ENCODE results near the gene GPATCH3. TPM values are rescaled to one million over a fixed set of nuclear protein-coding genes. Genes with fewer than 3 reads are reported as not detected.
"Not testable (repeated sequence)": the region's sequence is repeated elsewhere in the genome, so short reads cannot be mapped to it uniquely, and the experiment has no call there.

Gene GPATCH3
- total RNA-seq, 4 donors from 2014 or later: 8.6 to 12.5 (median 11.6) TPM

DNA sequence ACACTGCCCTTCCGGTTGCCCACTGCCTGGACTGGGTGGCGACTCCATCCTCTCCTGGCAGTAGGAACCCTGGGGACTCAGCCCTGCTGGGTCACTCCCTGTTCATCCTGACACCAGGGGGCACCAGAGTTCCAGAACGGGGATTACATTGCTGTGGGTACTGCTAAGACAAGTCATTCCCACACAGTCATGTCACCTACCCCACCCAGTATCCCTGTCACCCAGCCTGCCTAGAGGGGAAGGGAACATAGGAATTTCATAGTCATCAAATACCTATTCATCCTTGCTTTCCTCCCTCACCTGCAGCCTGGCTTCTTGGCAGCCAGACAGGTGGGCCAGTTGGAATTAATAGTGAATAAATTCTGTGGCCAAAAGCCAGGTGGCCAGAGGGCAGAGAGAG is 47.1 kb downstream of the GPATCH3 start:
- H3K27ac ChIP-seq: no peak overlapping the region
- H3K27me3 ChIP-seq: no peaks in the 10 kb centered on the region
- peak; percentile 74 to 80 for DNase-seq
- TF ChIP-seq POLR2A (IDR thresholded peaks at IDR 0.05): no peak
- TF ChIP-seq, protein P1, sequence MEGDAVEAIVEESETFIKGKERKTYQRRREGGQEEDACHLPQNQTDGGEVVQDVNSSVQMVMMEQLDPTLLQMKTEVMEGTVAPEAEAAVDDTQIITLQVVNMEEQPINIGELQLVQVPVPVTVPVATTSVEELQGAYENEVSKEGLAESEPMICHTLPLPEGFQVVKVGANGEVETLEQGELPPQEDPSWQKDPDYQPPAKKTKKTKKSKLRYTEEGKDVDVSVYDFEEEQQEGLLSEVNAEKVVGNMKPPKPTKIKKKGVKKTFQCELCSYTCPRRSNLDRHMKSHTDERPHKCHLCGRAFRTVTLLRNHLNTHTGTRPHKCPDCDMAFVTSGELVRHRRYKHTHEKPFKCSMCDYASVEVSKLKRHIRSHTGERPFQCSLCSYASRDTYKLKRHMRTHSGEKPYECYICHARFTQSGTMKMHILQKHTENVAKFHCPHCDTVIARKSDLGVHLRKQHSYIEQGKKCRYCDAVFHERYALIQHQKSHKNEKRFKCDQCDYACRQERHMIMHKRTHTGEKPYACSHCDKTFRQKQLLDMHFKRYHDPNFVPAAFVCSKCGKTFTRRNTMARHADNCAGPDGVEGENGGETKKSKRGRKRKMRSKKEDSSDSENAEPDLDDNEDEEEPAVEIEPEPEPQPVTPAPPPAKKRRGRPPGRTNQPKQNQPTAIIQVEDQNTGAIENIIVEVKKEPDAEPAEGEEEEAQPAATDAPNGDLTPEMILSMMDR (IDR thresholded peaks at IDR 0.05): peak; percentile 33 to 76 (median 60)
- H3K4me1 ChIP-seq: peaks cover 0 to 15% of the 10 kb centered on the region in 2 donors
- WGBS, 2 donors: 44 to 60% methylated on average over 1 to 3 of the region's 3 CpGs
- H3K9me3 ChIP-seq: no peaks in the 10 kb centered on the region
- H3K36me3 ChIP-seq: peaks cover 66 to 74% of the 10 kb centered on the region in 2 donors
- intact Hi-C loops (cut with DNase I): no loop called here
- H3K4me3 ChIP-seq (replicated peaks in 1 of 3): no peak overlapping the region

DNA sequence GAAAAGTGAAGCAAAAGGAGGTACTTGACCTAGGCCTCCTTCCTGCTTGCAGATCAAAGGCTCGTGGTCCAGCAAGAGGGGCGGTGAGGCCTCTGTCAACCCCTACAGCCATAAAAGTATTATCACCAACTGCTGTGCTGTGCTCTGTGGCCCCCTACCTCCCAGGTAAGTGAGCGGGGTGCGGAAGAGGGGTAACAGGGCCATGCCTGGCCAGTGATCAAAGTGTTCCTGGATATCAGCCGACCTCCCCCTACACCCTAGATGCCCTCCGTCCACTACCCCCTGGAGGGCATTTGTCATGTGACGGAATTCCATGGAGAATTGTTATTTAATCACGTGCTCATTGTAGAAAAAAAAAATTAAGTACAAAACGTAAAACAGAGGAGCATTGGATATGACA is 47.6 kb downstream of the GPATCH3 start:
- Histone ChIP-seq H3K27ac (no peak overlapping the region), H3K4me1 (peaks cover 0 to 15% of the 10 kb centered on the region in 2 donors), H3K27me3 (no peaks in the 10 kb centered on the region), H3K4me3 (replicated peaks in 1 of 3) (no peak overlapping the region), H3K36me3 (peaks cover 66 to 78% of the 10 kb centered on the region in 2 donors), H3K9me3 (no peaks in the 10 kb centered on the region)
- TF ChIP-seq POLR2A (IDR thresholded peaks at IDR 0.05): no peak
- TF ChIP-seq, protein P1 (IDR thresholded peaks at IDR 0.05): no peak
- 80 to 82% methylated on average over 9 of the region's 9 CpGs for WGBS, 2 donors
- intact Hi-C loops (cut with DNase I): no loop called here
- DNase-seq: no peak

DNA sequence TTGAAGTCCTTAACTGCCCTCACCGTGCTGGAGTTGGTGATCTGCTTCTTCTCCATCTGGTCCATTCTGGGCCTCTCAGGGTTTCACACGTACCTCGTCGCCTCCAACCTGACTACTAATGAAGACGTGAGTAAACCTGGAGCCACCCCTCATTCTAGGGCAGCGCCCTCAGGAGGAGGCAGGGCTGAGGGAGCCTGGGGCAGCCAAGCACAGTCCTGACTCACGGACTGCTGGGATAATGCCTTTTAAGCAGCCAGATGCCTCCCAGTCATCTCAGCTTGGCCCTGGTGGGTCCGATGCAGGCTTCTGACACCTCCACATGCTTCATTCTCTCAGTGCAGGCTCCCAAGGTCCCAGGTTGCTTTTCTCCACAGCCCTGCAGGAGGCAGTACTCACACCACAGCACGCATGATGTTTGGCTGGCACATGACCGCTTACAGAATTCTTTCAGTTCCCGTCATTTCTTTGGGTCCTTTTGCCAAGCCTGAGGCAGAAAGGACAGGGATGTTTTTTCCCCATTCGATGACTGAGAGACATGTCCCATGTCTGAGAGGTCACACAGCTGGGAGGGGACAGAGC is 49.1 kb downstream of the GPATCH3 start:
- H3K4me3 ChIP-seq (replicated peaks in 1 of 3): no peak overlapping the region
- no peaks in the 10 kb centered on the region for H3K27me3 ChIP-seq
- H3K4me1 ChIP-seq: peaks cover 0 to 15% of the 10 kb centered on the region in 2 donors
- no peaks in the 10 kb centered on the region for H3K9me3 ChIP-seq
- no peak overlapping the region for H3K27ac ChIP-seq
- peaks cover 61 to 87% of the 10 kb centered on the region in 2 donors for H3K36me3 ChIP-seq
- 89 to 94% methylated on average over 12 of the region's 12 CpGs for WGBS, 2 donors
- intact Hi-C loops (cut with DNase I): no loop called here
- no peak for TF ChIP-seq POLR2A (IDR thresholded peaks at IDR 0.05)
- TF ChIP-seq, protein P1 (IDR thresholded peaks at IDR 0.05): no peak
- DNase-seq: no peak

DNA sequence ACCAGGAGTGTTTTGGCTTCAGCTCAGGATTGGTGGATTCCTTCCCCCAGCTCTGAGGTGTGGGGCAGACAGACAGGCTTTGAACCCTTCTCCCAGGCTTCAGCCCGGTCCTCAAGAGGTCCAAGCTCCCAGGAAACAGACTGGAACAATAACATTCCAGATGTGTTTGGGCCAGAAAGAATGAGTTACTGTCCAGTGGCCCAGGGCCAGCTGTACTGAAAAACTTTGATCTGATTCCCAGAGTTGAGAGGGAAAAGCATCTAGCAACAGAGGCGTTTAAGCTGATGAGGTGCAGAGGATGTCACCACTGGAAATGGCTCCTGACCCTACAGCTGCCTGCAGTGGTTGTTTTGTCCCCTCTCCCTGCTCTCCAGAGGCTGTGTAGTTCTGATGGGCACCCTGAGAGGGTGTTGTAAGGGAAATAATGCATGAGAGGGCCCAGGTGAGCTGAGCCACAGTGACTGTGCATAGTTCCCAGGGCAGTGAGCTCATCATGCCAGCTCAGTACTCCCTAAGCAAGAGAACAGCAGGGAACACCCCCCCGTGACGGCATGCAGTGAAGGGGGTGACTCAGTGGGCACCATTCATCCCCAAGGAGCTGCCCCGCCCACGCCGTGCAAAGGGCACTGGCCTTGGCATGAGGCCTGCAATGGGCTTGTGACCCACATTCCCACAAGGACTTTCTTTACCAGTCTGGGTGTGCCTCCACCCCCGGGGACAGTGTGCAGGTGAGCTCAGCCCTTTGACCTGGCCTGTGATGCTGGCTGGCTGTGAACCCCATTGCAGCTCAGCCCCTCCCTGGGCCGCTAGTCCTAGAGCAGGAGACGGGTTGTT is 51.1 kb downstream of the GPATCH3 start:
- TF ChIP-seq POLR2A (IDR thresholded peaks at IDR 0.05): no peak
- TF ChIP-seq, protein P1 (IDR thresholded peaks at IDR 0.05): no peak
- H3K27ac ChIP-seq: peak overlapping the region in 1 of 3 donors; percentile 39
- H3K9me3 ChIP-seq: no peaks in the 10 kb centered on the region
- WGBS, 2 donors: 66 to 74% methylated on average over 5 to 10 of the region's 10 CpGs
- H3K4me3 ChIP-seq (replicated peaks in 1 of 3): no peak overlapping the region
- H3K36me3 ChIP-seq: peaks cover 44 to 72% of the 10 kb centered on the region in 2 donors
- H3K27me3 ChIP-seq: no peaks in the 10 kb centered on the region
- intact Hi-C loops (cut with DNase I): no loop called here
- DNase-seq: peak; percentile 22 to 42
- H3K4me1 ChIP-seq: peaks cover 0 to 15% of the 10 kb centered on the region in 2 donors

DNA sequence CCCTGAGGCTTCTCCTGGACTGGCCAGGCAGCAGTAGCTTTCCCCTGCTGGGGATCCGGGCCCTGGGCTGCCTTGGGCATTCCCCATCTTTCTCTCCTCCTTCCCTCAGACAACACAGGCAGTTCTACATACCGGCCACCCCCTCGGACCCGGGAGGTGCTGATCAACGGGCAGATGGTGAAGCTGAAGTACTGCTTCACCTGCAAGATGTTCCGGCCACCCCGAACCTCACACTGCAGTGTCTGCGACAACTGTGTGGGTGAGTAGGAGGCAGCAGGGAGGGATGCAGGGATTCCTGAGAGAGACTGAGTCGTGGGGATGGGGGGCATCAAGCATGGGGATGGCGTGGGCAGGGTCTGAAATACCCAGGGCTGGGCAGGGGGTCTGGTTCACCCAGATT is 51.8 kb downstream of the GPATCH3 start:
- Histone ChIP-seq H3K4me1 (peaks cover 0 to 15% of the 10 kb centered on the region in 2 donors), H3K9me3 (no peaks in the 10 kb centered on the region), H3K27me3 (no peaks in the 10 kb centered on the region), H3K36me3 (peaks cover 38 to 70% of the 10 kb centered on the region in 2 donors), H3K4me3 (replicated peaks in 1 of 3) (no peak overlapping the region), H3K27ac (peak overlapping the region in 1 of 3 donors; percentile 39)
- TF ChIP-seq, protein P1 (IDR thresholded peaks at IDR 0.05): no peak
- TF ChIP-seq POLR2A (IDR thresholded peaks at IDR 0.05): no peak
- WGBS, 2 donors: 93 to 94% methylated on average over 8 to 10 of the region's 10 CpGs
- DNase-seq: no peak
- intact Hi-C loops (cut with DNase I): no loop called here

DNA sequence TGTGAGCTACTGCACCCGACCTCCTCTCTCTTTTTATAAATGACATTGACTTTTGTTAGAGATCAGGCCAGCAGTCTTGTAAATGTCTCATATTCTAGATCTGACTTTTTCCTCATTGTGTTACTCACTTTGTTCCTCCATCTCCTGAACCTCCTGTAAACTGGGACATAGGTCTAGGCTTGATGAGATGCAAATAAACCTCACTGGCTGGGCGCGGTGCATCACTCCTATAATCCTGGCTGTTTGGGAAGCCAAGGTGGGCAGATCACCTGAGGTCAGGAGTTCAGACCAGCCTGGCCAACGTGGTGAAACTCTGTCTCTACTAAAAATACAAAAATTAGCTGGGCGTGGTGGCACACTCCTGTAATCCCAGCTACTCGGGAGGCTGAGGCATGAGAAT is 52.4 kb downstream of the GPATCH3 start:
- H3K4me3 ChIP-seq (replicated peaks in 1 of 3); intact Hi-C loops (cut with DNase I); H3K27ac ChIP-seq; DNase-seq; H3K9me3 ChIP-seq; H3K27me3 ChIP-seq: not testable (repeated sequence)
- WGBS, 2 donors: 88 to 92% methylated on average over 6 of the region's 6 CpGs
- peaks cover 43 to 70% of the 10 kb centered on the region in 2 donors for H3K36me3 ChIP-seq
- H3K4me1 ChIP-seq: peaks cover 0 to 15% of the 10 kb centered on the region in 2 donors

Measured in thyroid gland (tissue), 4 donors.